Fibroblast of mammary gland (primary cell): ENCODE results near the gene KRTAP4-11.

Experiments
- DNase-seq: peaks from one replicate; pipeline ENCODE4 v3.0.0-alpha.2; 2010; ENCODE audit warnings: low read depth
- H3K4me3 ChIP-seq: 2 replicates; pipeline ENCODE4 v1.5.1; 2011; ENCODE audit warnings: low read depth, mild to moderate bottlenecking, low read length, moderate library complexity; ENCODE audit not compliant: control insufficient read depth
- CTCF ChIP-seq: conservative IDR thresholded peaks from 2 replicates; pipeline ENCODE4 v1.5.1; 2011; ENCODE audit warnings: low read depth, low read length, inconsistent platforms; ENCODE audit not compliant: control insufficient read depth, insufficient read depth

KRTAP4-11 gene

GRCh38 chr17:41082626-41083025 is 35.5 kb downstream of the KRTAP4-11 start:
- TF ChIP-seq CTCF, result no peak
- no peak for DNase-seq
- no peak overlapping the region for H3K4me3 ChIP-seq

GRCh38 chr17:41076788-41077187 is 41.4 kb downstream of the KRTAP4-11 start:
- no peak for TF ChIP-seq CTCF
- no peak overlapping the region for H3K4me3 ChIP-seq
- no peak for DNase-seq

- TF ChIP-seq CTCF, result no peak
Observed at GRCh38 chr17:41073676-41074075, 44.5 kb downstream of the KRTAP4-11 start.

GRCh38 chr17:41071606-41072360 is 46.4 kb downstream of the KRTAP4-11 start:
- no peak for TF ChIP-seq CTCF
- DNase-seq, result no peak
- H3K4me3 ChIP-seq, result no peak overlapping the region

More at GRCh38 chr17:41073676-41074075, 44.5 kb downstream of the KRTAP4-11 start:
- no peak for DNase-seq
- no peak overlapping the region for H3K4me3 ChIP-seq

- no peak for DNase-seq
- no peak overlapping the region for H3K4me3 ChIP-seq
- TF ChIP-seq CTCF, result no peak
Observed at GRCh38 chr17:41069031-41069430, 49.1 kb downstream of the KRTAP4-11 start.

GRCh38 chr17:41067281-41067680 is 50.9 kb downstream of the KRTAP4-11 start:
- H3K4me3 ChIP-seq, result no peak overlapping the region
- TF ChIP-seq CTCF, result no peak
- DNase-seq, result peak; percentile 34
